Skeletal muscle cell (primary cell): ENCODE measurements around the gene SFSWAP.

Experiments used
- DNase-seq: peaks from one replicate; pipeline ENCODE4 v3.0.0-alpha.2; 2010; ENCODE audit warnings: low read depth
- H3K4me3 ChIP-seq: 2 replicates; pipeline ENCODE4 v1.5.1; 2011; ENCODE audit warnings: low read depth, mild to moderate bottlenecking, control low read depth, low read length, moderate library complexity

The SFSWAP gene

DNA sequence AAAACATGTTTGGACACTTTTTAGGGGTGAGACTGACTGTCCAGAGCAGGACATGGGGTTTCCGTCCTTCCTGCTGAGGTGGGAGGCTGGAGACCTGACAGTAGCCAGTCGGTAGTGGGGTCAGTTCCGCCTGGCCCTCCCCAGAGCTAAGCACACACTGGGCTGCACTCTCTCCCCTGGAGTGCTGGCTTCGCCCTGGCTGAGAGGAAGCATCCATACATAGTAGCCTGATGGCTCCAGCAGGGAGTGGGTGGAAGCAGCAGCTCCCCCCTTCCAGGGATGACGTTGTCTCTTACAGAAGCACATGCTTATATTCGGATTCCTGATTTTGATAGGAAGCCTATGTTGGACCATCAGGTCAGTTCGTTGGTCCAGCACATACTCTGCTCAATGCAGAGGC is 40.4 kb downstream of the SFSWAP start:
- DNase-seq, result no peak

DNA sequence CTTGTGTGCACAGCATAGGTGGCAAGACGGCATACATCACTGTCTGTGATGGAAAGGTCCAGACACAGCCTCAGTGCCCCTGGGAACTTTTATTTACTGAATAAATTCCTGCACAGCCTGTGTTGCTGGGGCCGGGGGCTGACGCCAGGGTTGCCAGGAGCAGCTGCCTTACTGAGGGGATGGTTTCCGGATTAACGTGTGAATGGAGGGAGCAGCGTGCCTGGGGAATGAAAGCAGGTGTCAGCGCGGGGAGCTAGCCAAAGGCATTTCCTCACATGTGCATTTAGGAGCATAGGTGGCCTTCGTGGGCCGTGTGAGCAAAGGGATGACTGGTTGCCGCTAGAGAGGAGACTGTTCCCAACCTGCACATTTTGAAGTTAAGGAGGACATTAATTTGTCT is 41.6 kb downstream of the SFSWAP start:
- H3K4me3 ChIP-seq, result no peak overlapping the region
- no peak for DNase-seq

More for the DNA sequence above, 40.4 kb downstream of the SFSWAP start:
- no peak overlapping the region for H3K4me3 ChIP-seq

DNA sequence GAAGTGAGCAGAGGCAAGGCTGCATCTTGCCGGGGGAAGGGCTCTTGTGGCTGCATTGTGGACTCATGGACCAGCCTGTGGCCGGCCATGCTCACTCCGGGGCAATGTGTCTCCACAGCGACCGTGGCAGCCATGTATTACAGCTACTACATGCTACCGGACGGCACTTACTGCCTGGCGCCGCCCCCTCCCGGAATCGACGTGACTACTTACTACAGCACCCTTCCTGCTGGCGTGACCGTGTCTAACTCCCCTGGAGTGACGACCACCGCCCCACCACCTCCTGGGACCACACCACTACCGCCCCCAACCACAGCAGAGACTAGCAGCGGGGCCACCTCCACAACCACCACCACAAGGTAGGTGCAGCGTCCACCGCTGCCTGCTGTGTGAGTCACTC is 42.1 kb downstream of the SFSWAP start:
- no peak for DNase-seq
- no peak overlapping the region for H3K4me3 ChIP-seq

DNA sequence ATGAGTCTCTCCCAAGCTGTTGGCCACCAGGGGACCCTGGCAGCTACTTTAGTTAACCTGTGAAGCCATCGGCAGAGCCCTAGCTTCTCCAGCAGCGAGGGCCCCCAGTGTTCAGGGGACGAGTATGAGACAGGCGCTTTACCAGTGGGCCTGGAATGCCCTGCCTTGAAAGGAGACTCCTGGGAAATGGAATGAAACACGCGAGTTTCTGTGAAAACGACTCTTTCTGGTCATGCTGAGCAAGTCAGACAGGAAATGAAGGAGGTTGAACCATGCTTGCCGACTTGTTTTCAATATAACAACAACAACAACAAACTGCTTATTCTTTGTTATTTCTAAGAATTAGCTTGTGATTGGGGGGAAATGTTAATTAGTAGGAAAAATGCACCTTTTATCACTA is 42.9 kb downstream of the SFSWAP start:
- no peak overlapping the region for H3K4me3 ChIP-seq
- no peak for DNase-seq

DNA sequence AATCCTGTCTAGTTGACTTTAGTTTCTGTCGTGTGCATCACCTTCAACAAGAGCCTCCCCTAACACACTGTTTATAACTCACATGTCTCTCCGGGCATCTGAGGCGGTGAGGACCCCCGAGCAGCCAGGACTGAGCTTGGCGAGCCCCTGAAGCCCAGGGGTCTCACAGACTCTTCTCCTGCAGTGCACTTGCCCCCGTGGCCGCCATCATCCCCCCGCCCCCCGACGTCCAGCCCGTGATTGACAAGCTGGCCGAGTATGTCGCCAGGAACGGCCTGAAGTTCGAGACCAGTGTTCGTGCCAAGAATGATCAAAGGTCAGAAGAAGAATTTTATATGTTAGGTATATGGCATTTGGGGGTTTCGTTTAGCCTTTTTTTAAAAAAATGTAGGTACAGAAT is 43.3 kb downstream of the SFSWAP start:
- no peak overlapping the region for H3K4me3 ChIP-seq
- no peak for DNase-seq

DNA sequence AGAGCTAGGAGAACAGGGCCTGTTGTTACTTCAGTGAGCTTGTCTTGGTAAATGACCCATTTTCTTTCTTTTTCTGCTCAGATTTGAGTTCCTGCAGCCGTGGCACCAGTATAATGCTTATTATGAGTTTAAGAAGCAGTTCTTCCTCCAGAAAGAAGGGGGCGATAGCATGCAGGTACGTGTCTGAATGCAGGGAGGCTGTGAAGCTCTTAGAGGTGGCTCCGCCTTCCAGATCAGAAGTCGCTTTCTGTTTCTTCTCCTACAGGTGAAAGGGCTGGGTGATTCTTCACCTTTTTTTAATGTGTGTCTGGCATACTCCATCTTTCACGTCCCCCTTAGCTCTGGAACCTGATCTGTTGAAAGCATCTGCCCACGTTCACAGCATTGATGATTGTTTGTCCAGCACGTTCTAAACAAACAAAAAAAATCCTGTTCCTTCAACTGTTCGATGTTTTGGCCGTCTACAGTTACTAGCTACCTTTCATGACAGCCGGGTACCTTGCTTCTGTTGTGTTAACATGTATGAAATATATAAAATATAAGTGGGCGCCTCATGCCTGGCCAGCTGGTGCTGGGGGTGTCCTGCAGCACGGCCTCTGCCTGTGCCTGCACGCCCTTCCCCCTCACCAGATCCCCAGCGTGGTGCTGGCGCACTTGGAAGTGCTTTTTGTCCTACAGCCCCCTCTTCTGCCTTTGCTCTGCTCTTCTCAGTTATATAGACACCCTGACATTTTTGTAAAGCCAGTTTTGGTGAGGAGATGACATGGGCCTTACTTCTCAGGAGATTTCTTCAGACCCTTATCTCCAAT is 44.6 kb downstream of the SFSWAP start:
- DNase-seq, result no peak
- H3K4me3 ChIP-seq, result no peak overlapping the region

DNA sequence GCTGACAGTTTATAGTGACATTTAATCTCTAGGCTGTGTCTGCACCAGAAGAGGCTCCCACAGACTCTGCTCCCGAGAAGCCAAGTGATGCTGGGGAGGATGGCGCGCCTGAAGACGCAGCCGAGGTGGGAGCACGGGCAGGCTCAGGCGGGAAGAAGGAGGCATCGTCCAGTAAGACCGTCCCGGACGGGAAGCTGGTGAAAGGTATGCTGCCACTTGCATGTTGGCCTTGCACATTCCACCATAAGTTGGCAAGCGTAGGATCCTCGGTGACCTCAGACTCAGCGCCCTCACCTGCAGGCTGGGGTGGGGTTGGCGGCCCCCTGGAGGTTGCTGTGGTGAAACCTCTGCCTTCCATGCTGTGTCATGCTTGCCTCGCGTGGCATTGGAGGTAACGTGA is 45.6 kb downstream of the SFSWAP start:
- H3K4me3 ChIP-seq, result no peak overlapping the region
- no peak for DNase-seq

DNA sequence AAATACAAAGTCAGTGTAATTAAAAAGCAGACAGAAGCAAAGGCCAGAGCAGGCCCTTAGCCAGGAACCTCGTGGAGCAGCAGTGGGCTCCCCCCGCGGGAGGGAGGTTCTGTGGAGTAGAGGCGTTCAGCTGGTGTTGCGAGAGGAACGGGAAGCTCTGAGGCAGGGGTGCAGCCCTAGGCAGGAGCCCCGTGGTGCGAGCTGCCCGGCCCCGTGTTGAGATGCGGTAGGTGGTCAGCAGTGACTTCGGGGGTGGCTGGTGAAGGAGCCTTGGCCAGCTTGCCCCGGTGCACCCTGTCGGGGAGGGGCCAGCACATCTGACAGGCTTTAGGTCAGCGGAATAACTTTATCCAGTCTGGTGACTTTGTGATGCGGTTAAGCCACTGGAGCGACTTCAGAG is 46.2 kb downstream of the SFSWAP start:
- H3K4me3 ChIP-seq, result no peak overlapping the region
- DNase-seq, result no peak

DNA sequence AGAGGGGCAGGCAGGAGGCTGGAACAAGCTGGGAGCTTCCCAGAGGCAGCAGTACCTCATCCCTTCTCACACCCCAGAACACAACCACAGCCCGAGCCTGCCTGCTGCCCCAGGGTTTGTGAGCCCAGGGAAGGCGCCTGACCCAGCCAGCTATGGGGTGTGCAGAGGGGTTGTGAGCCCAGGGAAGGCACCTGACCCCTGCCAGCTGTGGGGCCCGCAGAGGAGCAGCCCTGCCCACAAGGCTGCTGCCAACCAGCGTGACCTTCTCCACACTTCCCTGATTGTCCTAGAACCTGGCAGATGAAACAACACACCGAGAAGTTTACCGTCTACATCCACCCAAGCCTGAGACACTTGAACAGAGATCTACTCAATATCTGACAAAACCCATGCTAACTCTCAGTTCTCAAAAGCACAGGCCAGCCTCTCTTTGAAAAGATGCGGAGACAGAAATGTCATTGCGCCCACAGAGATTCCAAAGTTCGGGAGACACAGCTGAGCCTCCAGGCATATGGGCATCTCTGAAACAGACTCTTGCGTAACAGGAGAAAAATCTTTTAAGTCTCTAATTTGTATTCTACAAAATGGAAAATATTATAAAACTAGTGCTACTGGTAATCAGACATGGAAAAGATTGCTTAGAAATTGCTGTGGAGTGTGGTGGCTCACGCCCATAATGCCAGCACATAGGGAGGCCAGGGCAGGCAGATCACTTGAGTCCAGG is 47.3 kb downstream of the SFSWAP start:
- no peak for DNase-seq
- H3K4me3 ChIP-seq, result no peak overlapping the region

DNA sequence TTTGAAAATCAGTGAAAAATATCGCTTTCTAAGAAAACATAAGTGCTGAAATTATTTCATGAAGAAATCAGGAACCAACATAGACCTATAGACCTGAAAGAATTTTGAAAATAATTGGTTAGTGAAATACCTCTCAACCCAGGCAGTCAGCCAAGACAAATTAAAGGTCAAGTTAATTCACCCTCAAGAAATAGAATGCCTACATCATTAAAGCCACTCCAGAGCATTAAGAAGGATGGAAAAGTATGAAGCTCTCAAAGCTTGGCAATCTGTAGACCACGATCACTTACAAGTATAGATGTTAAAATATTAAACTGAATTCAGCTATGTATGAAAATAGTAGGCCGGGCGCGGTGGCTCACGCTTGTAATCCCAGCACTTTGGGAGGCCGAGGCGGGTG is 48.3 kb downstream of the SFSWAP start:
- no peak overlapping the region for H3K4me3 ChIP-seq

DNA sequence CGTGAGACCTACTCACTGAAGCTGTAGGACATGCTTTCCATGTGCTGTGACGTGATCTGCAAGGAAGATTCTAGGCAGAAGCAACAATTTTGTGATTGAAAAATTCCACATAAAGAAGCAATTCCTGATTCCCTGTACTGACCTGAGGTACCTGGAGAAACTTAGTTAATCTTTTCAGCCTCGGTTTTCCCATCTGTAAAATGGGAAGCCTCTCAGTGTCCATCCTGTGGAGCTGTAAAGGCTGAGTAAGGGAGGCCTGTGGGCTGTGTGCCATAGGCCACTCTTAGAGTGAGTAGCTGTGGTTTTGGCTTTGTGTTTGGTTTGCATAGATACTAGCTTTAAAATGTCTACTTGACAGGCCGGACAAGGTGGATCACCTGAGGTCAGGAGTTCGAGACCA is 50.7 kb downstream of the SFSWAP start:
- H3K4me3 ChIP-seq, result no peak overlapping the region
- no peak for DNase-seq

More for the DNA sequence above, 48.3 kb downstream of the SFSWAP start:
- no peak for DNase-seq

DNA sequence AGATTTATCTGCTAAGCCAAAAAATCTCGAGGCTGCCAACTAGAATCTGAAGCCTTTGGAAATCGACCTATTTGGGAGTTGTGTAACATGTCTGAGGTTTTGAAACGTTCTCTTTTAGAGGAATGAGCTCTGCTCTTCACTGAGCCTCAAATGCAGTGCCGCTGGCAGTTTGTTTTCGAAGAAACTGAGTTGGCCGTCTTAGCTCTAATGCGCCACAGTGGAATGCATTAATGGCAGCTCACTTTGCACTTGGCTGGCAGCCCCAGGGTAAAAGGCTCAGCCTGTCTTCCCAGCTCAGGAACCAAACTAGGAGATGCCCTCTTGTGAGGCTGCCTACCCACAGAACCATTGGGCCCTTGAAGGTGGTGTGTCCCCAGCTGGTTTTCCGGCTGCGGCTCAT is 53.8 kb downstream of the SFSWAP start:
- DNase-seq, result no peak
- no peak overlapping the region for H3K4me3 ChIP-seq

DNA sequence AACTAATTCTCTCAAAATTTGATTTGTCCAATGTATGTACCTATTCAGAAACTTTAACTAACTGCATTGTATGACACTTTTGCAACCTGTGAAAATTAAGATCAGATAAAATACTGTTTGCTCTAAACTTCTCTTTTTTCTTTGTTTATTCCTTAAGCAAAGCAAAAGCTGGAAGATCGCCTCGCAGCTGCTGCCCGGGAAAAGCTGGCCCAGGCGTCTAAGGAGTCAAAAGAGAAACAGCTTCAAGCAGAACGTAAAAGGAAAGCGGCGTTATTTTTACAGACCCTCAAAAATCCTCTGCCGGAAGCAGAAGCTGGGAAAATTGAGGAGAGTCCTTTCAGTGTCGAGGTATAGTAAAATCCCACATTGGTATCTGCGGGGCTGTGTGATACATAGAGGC is 55.1 kb downstream of the SFSWAP start:
- no peak for DNase-seq
- no peak overlapping the region for H3K4me3 ChIP-seq

DNA sequence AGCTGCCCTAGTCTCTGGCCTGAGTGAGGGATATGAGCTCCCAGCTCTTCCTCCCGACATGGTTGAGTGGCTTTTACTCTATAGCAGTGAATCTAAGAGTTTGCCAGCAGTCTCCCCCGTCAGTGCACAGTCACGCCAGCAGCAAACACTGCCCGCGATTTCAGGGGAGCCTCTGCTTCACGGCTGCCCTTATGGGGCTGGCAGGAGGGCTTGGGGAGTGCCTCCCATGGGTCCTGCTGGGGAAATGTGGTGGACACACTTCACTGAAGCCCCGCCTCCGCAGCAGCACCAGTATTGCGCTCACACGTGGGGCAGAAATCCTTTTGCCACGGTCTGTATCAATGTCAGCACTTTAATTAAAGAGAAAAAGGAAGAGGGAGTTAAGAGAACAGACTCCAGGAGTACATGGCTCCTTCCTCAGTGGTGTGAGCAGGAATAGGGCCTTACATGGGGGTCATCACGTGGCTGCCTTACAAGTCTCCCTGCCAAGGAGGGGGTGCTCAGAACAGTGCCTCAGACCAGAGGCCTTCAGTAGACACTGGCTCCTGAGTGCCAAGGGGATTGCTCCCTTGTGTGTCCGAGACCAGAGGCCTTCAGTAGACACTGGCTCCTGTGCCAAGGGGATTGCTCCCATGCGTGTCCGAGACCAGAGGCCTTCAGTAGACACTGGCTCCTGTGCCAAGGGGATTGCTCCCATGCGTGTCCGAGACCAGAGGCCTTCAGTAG is 55.7 kb downstream of the SFSWAP start:
- H3K4me3 ChIP-seq, result no peak overlapping the region
- DNase-seq, result no peak

DNA sequence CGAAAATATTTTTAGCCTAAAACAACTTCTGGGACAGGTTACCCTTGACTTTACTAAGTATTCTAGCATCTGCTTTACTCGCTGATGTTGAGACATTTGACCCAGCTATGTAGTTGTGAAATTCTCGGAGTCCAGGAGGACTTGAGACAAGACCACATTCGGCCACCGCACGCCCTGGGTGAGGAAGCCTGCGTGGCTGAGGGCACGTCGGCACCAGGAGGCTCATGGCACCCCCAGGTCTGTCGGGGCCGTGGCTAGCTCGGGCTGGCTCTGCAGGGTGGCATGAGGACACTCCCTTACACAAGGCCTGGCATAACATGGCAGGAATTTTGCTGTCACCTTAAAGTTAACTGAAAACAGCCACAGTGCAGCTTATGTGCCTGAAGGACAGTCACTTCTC is 59.2 kb downstream of the SFSWAP start:
- no peak for DNase-seq
- no peak overlapping the region for H3K4me3 ChIP-seq

DNA sequence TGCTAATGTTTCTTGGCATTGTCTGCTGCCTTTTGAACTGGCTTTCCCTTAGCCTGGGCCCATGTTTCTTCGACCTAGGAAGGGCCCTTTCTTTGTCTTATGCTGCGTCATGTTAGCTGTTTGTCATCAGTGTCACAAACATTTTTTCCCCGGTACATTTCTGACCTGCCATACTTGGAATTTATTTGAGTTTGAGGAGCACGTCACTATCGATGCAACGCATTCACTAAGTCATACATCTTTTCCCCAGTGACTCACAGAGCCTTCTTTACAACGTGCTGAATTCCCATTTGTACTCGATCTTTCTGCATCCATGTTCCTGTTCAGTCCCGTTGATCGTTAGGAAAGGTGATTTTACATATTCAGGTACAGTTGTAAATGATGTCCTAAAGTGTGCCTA is 61.1 kb downstream of the SFSWAP start:
- no peak overlapping the region for H3K4me3 ChIP-seq
- DNase-seq, result no peak

DNA sequence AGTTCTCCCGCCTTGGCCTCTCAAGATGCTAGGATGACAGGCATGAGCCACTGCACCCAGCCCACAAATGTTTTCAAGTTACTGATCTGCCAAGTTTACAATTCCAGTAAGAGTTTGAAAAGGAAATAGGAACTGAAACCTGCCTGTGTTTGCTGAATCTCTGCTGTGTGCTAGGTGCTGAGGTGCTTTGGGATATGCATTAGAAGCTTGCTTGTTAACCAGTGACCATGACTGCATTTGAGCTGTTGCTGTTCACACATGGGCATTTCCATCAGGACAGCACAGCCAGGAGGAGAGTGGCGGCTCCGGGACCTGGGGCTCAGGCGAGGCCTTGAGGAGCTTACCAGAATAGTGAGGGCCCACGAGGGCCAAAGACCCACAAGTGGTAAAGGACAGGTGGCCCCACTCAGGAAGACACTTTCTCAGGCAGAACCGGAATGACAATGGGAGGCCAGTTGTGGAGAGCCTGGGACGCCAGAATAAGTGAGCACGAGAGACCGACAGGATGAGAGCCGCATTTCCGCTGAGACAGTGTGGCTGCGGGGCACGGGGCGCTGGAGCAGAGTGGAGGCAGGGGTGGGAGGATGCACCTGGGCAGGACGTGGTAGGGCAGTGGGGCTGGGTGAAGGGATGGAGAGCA is 62.8 kb downstream of the SFSWAP start:
- no peak overlapping the region for H3K4me3 ChIP-seq
- no peak for DNase-seq

DNA sequence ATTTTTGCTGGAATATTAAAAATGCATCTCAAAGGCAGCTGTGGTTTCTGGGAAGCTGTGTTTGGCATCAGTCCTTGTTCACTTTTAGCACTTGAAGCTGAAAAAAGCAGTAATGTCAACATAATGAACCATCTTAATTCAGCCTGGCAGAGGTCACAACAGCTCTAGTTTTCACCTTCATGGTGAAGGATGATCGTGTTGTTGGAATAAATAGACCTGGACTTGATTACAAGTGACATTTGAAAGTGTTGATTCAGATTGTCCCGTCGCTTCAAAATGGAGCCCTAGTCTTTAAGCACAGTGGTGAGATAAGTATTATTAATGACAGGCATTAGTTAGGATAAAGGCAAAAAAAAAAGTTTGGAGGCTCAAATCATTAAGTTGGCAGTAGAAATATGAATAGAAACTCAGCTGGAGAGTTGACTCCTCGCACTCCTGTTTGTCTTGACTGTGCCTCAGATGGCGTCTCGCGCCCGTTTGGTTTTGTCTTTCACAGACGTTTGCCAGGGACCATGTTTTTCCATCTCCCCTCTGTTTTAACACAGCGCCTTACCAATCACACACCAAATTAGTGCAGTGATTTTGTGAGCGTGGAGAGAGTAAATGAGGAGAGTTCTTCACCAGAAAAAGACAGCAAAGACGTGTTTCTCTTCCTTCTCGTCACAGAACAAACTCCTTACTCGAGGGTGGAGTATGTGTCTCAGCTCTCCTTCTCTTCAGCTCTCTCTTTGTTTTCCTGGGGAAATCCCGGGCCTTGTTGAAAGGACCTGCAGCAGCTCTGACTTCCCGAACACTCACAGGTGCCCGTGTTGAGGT is 63.9 kb downstream of the SFSWAP start:
- H3K4me3 ChIP-seq, result no peak overlapping the region
- DNase-seq, result no peak
